GM18511 (cell line): ENCODE data around the gene ADGRL3.
"Not testable (repeated sequence)": the region's sequence is repeated elsewhere in the genome, so short reads cannot be mapped to it uniquely, and the experiment has no call there.

Source experiments
- ATAC-seq: cut with Tn5 transposase; IDR thresholded peaks from one replicate; pipeline ENCODE4 v1.9.1; 2021; ENCODE audit warnings: mild to moderate bottlenecking, moderate library complexity; ENCODE audit not compliant: unreplicated experiment

Gene ADGRL3

GRCh38 chr4:61714387-61714911, 514.3 kb downstream of the ADGRL3 start:
- ATAC-seq = no peak

- ATAC-seq = no peak
Observed at GRCh38 chr4:61716426-61716825, 516.3 kb downstream of the ADGRL3 start.

GRCh38 chr4:61723492-61723891, 523.4 kb downstream of the ADGRL3 start:
- no peak for ATAC-seq

- ATAC-seq = no peak
Observed at GRCh38 chr4:61727286-61727685, 527.2 kb downstream of the ADGRL3 start.

GRCh38 chr4:61734409-61734808, 534.3 kb downstream of the ADGRL3 start:
- ATAC-seq = no peak

GRCh38 chr4:61739887-61740286, 539.8 kb downstream of the ADGRL3 start:
- no peak for ATAC-seq

GRCh38 chr4:61740886-61741285, 540.8 kb downstream of the ADGRL3 start:
- no peak for ATAC-seq

GRCh38 chr4:61741327-61742096, 541.4 kb downstream of the ADGRL3 start:
- no peak for ATAC-seq

GRCh38 chr4:61750810-61751209, 550.7 kb downstream of the ADGRL3 start:
- no peak for ATAC-seq

GRCh38 chr4:61752617-61753016, 552.5 kb downstream of the ADGRL3 start:
- no peak for ATAC-seq

GRCh38 chr4:61753739-61754138, 553.6 kb downstream of the ADGRL3 start:
- no peak for ATAC-seq

GRCh38 chr4:61756937-61757336, 556.8 kb downstream of the ADGRL3 start:
- not testable (repeated sequence) for ATAC-seq

- not testable (repeated sequence) for ATAC-seq
Observed at GRCh38 chr4:61757983-61758382, 557.9 kb downstream of the ADGRL3 start.

GRCh38 chr4:61758596-61758995, 558.5 kb downstream of the ADGRL3 start:
- not testable (repeated sequence) for ATAC-seq

GRCh38 chr4:61759245-61759644, 559.1 kb downstream of the ADGRL3 start:
- ATAC-seq = not testable (repeated sequence)

- ATAC-seq = not testable (repeated sequence)
Observed at GRCh38 chr4:61759885-61760284, 559.8 kb downstream of the ADGRL3 start.

- ATAC-seq = no peak
Observed at GRCh38 chr4:61760820-61761219, 560.7 kb downstream of the ADGRL3 start.

GRCh38 chr4:61762722-61763627, 562.8 kb downstream of the ADGRL3 start:
- no peak for ATAC-seq

- no peak for ATAC-seq
Observed at GRCh38 chr4:61763682-61764081, 563.6 kb downstream of the ADGRL3 start.

- not testable (repeated sequence) for ATAC-seq
Observed at GRCh38 chr4:61764090-61764489, 564.0 kb downstream of the ADGRL3 start.

- ATAC-seq = not testable (repeated sequence)
Observed at GRCh38 chr4:61769444-61770167, 569.5 kb downstream of the ADGRL3 start.
